H1 (cell line): Measurements from ENCODE around the gene TTC39A. TPM values are rescaled to one million over a fixed set of nuclear protein-coding genes. Genes with fewer than 3 reads are reported as not detected.

Experiments used
- POLR2AphosphoS5 ChIP-seq: IDR thresholded peaks from 2 replicates; pipeline ENCODE4 v1.6.1; 2011; ENCODE audit warnings: low read depth, low read length
- SP2 ChIP-seq: IDR thresholded peaks from 2 replicates; pipeline ENCODE4 v1.6.1; 2012; ENCODE audit warnings: mild to moderate bottlenecking, low read length, inconsistent platforms
- ZNF274 ChIP-seq: IDR thresholded peaks from 2 replicates; pipeline ENCODE4 v1.7.0; 2012; ENCODE audit warnings: low read length, borderline replicate concordance; ENCODE audit errors: extremely low read depth
- polyA plus RNA-seq, 7 experiments: library from polyadenylated mRNA; depleted of rRNA in 3 of 7; stranded (reverse) in 5 of 7; unstranded in 2 of 7; fragments of >200 nt in 5 of 7; fragments of 200-250 nt in 2 of 7; gene quantifications; 1 replicate in 5 of 7; 2 replicates in 1 of 7; 4 replicates in 1 of 7; pipeline versions ENCODE4 v1.2.1 to v1.2.3, GENCODE V29; 2011 to 2013; ENCODE audit warnings: missing spikeins in 2 of 7, mixed read lengths in 2 of 7
- total RNA-seq: library from RNA; stranded (reverse); fragmentation: NEBNext Ultra II Directional; extraction: Animal tissue kit (Norgen Biotek cat#: 25700); gene quantifications from 2 replicates; pipeline ENCODE4 v1.2.1, GENCODE V29; 2021
- TF ChIP-seq, protein P1 (sequence below): IDR thresholded peaks from 2 replicates; pipeline ENCODE4 v1.6.1; 2011; ENCODE audit warnings: low read length, improper control_type of control experiment
- TF ChIP-seq, protein P2 (sequence below): fragments of 300-600 bp; sonication (generic); IDR thresholded peaks from 2 replicates; pipeline ENCODE4 v1.7.1; 2012; ENCODE audit warnings: low read length, moderate library complexity, mild to moderate bottlenecking, inconsistent platforms; ENCODE audit not compliant: insufficient replicate concordance
- TF ChIP-seq, protein P3 (sequence below): IDR thresholded peaks from 2 replicates; pipeline ENCODE4 v1.6.1; 2011; ENCODE audit warnings: low read depth, mild to moderate bottlenecking, low read length; ENCODE audit not compliant: insufficient read depth

Gene TTC39A
- total and polyA plus RNA-seq, 2 of the 8 experiments (the other 6 are each of a cell fraction or from before 2014, with no cell fraction given): 5.5 to 5.8 TPM

DNA sequence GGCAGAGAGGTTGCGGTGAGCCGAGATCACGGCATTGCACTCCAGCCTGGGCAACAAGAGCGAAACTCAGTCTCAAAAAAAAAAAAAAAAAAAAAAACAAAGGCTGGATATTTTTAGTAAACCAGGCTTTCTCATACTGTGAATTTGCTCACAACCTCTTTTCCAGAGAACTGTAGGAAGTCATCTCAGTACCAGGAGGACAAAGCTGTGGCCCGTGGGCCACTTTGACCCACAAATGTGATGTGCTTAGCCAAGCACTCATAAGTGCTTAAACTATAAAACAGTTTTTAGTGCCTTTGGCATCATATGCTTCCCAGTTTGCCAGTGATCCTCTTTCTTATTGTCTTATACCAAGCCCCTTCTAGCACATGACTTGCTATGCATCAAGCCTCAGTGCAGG, 47.8 kb downstream of the TTC39A start (continued):
- TF ChIP-seq, protein P1, sequence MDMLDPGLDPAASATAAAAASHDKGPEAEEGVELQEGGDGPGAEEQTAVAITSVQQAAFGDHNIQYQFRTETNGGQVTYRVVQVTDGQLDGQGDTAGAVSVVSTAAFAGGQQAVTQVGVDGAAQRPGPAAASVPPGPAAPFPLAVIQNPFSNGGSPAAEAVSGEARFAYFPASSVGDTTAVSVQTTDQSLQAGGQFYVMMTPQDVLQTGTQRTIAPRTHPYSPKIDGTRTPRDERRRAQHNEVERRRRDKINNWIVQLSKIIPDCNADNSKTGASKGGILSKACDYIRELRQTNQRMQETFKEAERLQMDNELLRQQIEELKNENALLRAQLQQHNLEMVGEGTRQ: no peak
- TF ChIP-seq ZNF274 (no peak), SP2 (no peak), POLR2AphosphoS5 (no peak)
- TF ChIP-seq, protein P2, sequence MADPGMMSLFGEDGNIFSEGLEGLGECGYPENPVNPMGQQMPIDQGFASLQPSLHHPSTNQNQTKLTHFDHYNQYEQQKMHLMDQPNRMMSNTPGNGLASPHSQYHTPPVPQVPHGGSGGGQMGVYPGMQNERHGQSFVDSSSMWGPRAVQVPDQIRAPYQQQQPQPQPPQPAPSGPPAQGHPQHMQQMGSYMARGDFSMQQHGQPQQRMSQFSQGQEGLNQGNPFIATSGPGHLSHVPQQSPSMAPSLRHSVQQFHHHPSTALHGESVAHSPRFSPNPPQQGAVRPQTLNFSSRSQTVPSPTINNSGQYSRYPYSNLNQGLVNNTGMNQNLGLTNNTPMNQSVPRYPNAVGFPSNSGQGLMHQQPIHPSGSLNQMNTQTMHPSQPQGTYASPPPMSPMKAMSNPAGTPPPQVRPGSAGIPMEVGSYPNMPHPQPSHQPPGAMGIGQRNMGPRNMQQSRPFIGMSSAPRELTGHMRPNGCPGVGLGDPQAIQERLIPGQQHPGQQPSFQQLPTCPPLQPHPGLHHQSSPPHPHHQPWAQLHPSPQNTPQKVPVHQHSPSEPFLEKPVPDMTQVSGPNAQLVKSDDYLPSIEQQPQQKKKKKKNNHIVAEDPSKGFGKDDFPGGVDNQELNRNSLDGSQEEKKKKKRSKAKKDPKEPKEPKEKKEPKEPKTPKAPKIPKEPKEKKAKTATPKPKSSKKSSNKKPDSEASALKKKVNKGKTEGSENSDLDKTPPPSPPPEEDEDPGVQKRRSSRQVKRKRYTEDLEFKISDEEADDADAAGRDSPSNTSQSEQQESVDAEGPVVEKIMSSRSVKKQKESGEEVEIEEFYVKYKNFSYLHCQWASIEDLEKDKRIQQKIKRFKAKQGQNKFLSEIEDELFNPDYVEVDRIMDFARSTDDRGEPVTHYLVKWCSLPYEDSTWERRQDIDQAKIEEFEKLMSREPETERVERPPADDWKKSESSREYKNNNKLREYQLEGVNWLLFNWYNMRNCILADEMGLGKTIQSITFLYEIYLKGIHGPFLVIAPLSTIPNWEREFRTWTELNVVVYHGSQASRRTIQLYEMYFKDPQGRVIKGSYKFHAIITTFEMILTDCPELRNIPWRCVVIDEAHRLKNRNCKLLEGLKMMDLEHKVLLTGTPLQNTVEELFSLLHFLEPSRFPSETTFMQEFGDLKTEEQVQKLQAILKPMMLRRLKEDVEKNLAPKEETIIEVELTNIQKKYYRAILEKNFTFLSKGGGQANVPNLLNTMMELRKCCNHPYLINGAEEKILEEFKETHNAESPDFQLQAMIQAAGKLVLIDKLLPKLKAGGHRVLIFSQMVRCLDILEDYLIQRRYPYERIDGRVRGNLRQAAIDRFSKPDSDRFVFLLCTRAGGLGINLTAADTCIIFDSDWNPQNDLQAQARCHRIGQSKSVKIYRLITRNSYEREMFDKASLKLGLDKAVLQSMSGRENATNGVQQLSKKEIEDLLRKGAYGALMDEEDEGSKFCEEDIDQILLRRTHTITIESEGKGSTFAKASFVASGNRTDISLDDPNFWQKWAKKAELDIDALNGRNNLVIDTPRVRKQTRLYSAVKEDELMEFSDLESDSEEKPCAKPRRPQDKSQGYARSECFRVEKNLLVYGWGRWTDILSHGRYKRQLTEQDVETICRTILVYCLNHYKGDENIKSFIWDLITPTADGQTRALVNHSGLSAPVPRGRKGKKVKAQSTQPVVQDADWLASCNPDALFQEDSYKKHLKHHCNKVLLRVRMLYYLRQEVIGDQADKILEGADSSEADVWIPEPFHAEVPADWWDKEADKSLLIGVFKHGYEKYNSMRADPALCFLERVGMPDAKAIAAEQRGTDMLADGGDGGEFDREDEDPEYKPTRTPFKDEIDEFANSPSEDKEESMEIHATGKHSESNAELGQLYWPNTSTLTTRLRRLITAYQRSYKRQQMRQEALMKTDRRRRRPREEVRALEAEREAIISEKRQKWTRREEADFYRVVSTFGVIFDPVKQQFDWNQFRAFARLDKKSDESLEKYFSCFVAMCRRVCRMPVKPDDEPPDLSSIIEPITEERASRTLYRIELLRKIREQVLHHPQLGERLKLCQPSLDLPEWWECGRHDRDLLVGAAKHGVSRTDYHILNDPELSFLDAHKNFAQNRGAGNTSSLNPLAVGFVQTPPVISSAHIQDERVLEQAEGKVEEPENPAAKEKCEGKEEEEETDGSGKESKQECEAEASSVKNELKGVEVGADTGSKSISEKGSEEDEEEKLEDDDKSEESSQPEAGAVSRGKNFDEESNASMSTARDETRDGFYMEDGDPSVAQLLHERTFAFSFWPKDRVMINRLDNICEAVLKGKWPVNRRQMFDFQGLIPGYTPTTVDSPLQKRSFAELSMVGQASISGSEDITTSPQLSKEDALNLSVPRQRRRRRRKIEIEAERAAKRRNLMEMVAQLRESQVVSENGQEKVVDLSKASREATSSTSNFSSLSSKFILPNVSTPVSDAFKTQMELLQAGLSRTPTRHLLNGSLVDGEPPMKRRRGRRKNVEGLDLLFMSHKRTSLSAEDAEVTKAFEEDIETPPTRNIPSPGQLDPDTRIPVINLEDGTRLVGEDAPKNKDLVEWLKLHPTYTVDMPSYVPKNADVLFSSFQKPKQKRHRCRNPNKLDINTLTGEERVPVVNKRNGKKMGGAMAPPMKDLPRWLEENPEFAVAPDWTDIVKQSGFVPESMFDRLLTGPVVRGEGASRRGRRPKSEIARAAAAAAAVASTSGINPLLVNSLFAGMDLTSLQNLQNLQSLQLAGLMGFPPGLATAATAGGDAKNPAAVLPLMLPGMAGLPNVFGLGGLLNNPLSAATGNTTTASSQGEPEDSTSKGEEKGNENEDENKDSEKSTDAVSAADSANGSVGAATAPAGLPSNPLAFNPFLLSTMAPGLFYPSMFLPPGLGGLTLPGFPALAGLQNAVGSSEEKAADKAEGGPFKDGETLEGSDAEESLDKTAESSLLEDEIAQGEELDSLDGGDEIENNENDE: no peak
- TF ChIP-seq, protein P3, sequence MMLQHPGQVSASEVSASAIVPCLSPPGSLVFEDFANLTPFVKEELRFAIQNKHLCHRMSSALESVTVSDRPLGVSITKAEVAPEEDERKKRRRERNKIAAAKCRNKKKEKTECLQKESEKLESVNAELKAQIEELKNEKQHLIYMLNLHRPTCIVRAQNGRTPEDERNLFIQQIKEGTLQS: no peak
